GM19043 (cell line): ENCODE data around the gene SMAD3.
A peak's percentile ranks its signal among the peaks of the same experiment; 100 is the strongest.
"Not testable (repeated sequence)": the region's sequence is repeated elsewhere in the genome, so short reads cannot be mapped to it uniquely, and the experiment has no call there.

Experiments
- ATAC-seq: cut with Tn5 transposase; IDR thresholded peaks from one replicate; pipeline ENCODE4 v1.9.1; 2021; ENCODE audit warnings: low read depth; ENCODE audit not compliant: unreplicated experiment

The SMAD3 gene

GRCh38 chr15:67107014-67107812 lies 41.8 kb downstream of the SMAD3 start:
- ATAC-seq: no peak

GRCh38 chr15:67108122-67108961 lies 42.9 kb downstream of the SMAD3 start:
- no peak for ATAC-seq

- no peak for ATAC-seq
Observed at GRCh38 chr15:67109141-67110034, 44.0 kb downstream of the SMAD3 start.

- ATAC-seq: peak; percentile 46
Observed at GRCh38 chr15:67110361-67110781, 45.0 kb downstream of the SMAD3 start.

GRCh38 chr15:67110958-67111864 lies 45.8 kb downstream of the SMAD3 start:
- no peak for ATAC-seq

GRCh38 chr15:67114046-67114445 lies 48.6 kb downstream of the SMAD3 start:
- ATAC-seq: no peak

- ATAC-seq: no peak
Observed at GRCh38 chr15:67114846-67115585, 49.6 kb downstream of the SMAD3 start.

GRCh38 chr15:67115586-67115969 lies 50.2 kb downstream of the SMAD3 start:
- no peak for ATAC-seq

GRCh38 chr15:67116742-67117141 lies 51.3 kb downstream of the SMAD3 start:
- ATAC-seq: no peak

- no peak for ATAC-seq
Observed at GRCh38 chr15:67117370-67117769, 52.0 kb downstream of the SMAD3 start.

GRCh38 chr15:67118808-67119207 lies 53.4 kb downstream of the SMAD3 start:
- ATAC-seq: no peak

GRCh38 chr15:67119238-67119846 lies 53.9 kb downstream of the SMAD3 start:
- no peak for ATAC-seq

GRCh38 chr15:67120009-67120838 lies 54.8 kb downstream of the SMAD3 start:
- no peak for ATAC-seq

- peak; percentile 63 for ATAC-seq
Observed at GRCh38 chr15:67120839-67121643, 55.6 kb downstream of the SMAD3 start.

- no peak for ATAC-seq
Observed at GRCh38 chr15:67121644-67122605, 56.5 kb downstream of the SMAD3 start.

GRCh38 chr15:67122816-67123215 lies 57.4 kb downstream of the SMAD3 start:
- ATAC-seq: not testable (repeated sequence)
